Limb (tissue), 2 donors: Measurements from ENCODE around the gene FAF2.

Experiments
- DNase-seq, 2 donors: peaks; one replicate each; pipeline ENCODE4 v3.0.0-alpha.2; 2016; ENCODE audit errors: extremely low spot score in 2 of 2

The FAF2 gene

DNA sequence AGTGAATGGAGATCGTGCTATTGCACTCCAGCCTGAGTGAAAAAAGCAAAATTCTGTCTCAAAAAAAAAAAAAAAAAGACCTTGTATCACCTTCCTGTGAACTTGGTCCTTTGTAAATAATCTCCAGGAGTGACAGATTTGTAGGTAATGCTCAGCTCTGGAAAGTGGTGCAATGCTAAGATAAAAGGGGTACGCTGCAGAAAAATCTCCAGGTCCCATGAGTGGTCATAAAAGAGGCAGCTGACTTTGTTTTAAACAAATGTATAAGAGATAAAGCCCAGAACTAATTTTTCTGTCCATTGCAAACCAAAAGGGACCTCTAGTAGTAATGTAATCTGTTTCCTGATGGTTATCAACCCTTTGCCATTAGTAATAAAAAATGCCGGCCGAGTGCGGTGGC lies 55.3 kb downstream of the FAF2 start:
- no peak for DNase-seq

DNA sequence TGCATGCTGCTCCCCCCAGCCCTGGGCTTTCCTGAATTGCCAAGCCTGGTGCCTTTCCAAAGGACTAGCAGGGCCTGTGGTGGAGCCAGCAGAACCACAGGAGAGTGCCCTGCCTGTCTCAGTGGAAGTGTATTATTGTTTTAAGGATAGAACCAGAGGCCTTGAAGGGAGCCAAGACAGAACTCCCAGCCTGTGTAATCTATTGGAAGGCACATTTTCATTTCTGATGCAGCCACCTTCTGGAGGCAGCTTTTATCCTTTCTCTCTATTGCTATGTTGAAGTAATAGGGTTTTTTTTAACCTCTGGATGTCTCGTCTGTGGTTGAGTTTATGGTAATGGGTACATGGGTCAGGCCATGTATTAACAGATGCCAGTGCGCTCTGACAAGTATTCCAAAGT lies 59.7 kb downstream of the FAF2 start:
- DNase-seq = no peak

DNA sequence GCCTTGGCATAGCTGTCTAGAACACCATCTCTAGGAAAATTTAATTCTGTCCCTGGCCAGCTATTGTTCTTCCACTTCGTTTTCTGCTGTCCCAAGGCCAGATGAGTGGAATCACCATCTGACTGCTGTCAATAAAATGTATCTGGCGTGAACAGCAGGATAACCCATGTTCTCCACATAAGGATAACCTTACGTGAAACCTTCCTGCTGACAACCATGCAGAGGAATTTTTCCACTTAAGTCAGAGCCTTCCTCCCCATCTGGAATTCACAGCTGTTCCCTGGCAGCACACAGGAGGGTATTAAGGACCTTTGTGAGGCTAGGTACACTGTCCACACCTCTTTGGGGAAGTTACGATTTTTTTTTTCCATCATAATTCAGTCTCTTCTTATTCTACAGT lies 60.4 kb downstream of the FAF2 start:
- no peak for DNase-seq

GRCh38 chr5:176513788-176514187 lies 65.6 kb downstream of the FAF2 start:
- no peak for DNase-seq

DNA sequence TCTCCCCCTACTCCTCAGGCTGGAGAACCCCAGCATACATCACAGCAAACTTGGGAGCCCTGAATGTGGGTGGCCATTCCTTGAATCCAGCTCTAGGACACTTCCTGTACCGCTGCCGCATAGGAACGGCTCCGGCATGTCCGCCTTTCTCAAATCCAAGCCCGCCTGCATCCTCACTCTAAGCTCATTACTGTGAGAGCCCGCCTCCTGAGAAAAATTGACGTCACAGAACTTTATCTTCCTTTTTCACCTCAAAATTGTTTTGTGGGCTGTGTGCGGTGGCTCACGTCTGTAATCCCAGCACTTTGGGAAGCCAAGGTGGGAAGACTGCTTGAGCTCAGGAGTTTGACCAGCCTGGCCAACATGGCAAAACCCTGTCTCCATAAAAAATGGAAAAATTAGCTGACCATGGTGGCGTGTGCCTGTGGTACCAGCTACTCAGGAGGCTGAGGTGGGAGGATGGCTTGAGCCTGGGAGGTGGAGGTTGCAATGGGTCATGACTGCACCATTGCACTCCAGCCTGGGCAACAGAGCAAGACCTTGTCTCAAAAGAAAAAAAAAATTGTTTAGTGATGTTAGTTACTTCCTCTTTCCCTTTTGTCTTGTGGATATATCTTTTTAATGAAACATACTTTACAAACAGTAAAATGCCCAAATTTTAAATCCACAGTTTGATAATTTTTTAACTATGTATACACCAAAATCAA lies 66.2 kb downstream of the FAF2 start:
- DNase-seq = no peak

- no peak for DNase-seq
These were observed 67.2 kb downstream of the FAF2 start for GRCh38 chr5:176515396-176515795.

GRCh38 chr5:176517053-176517661 lies 69.0 kb downstream of the FAF2 start:
- no peak for DNase-seq

DNA sequence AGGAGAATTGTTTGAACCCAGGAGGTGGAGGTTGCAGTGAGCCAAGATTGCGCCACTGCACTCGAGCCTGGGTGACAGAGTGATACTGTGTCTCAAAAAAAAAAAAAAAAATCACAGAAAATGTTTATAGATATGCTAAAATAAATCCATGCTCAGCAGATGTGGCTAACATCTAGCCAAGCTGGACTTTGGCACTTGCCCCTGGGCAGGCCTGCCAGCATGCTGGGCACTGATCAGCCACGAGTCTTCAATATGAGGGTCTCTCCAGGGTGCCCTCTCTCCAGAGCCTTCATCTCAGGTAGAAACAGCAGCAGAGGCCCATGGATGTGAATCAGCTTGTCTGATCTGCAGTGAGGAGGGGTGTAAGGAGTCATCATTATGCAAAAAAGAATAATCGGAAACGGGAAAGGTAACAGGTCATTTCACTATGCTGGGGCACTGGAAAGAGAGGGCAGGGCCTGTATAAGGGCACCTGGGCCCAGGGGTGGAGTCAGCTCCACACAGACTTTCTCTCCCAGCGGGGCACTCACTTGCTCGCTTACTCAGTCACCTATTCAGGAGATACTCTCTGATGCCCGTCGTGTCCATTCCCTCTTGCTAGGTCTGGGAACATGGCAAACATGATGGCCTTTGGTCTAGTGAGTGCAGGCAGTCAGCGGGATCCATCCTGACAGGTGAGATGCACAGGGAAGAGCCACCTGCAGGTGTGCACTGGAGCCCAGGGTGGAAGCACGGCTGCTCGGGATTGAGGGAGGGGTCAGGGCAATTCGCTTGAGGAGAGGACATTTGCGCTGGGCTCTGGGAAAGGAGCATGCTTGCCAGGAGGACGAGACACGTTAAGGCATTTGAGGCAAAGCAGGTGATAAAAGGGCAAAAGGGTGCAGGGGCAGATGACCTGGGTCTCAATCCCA lies 71.9 kb downstream of the FAF2 start:
- no peak for DNase-seq

GRCh38 chr5:176521286-176521685 lies 73.1 kb downstream of the FAF2 start:
- no peak for DNase-seq

- no peak for DNase-seq
These were observed 73.6 kb downstream of the FAF2 start for GRCh38 chr5:176521699-176522263.

DNA sequence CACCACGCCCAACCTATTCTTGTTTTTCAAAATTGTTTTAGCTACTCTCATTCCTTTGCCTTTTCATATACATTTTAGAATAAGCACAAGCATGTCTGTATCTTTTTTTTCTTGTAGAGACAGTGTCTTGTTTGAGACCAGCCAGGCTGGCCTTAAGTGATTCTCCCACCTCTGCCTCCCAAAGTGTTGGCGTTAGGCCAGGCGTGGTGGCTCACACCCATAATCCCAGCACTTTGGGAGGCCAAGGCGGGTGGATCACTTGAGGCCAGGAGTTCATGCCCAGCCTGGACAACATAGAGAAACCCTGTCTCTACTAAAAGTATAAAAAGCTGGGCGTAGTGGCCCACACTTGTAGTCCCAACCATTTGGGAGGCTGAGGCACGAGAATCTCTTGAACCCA lies 76.0 kb downstream of the FAF2 start:
- DNase-seq = no peak

DNA sequence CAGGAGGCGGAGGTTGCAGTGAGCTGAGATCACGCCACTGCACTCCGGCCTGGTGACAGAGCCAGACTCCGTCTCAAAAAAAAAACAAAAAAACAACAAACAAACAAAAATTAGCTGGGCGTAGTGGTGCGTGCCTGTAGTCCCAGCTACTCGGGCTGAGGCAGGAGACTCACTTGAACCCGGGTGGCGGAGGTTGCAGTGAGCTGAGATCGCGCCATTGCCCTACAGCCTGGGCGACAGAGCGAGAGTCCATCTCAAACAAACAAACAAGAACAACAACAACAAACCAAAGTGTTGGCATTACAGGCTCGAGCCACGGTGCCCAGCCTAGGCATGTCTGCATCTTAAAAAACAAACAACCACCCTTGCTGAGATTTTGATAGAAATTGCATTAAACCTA lies 76.8 kb downstream of the FAF2 start:
- DNase-seq = no peak

DNA sequence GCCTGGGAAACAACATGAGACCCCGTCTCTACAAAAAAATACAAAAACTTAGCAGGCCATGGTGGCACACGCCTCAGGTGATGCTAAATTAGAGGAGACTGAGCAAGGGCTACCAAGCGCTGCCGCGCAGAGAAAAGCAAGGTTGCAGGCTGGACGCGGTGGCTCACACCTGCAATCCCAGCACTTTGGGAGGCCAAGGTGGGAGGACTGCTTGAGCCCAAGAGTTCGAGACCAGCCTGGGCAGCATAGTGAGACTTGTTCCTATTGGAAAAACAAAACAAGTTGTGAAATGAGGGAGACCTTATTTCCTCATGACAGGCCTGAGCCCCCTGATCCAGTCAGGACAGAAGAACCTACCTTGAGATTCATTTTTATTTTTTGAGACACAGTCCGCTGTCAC lies 77.5 kb downstream of the FAF2 start:
- no peak for DNase-seq

GRCh38 chr5:176526462-176526861 lies 78.3 kb downstream of the FAF2 start:
- DNase-seq = no peak

- DNase-seq = no peak
These were observed 79.3 kb downstream of the FAF2 start for GRCh38 chr5:176527246-176528222.

DNA sequence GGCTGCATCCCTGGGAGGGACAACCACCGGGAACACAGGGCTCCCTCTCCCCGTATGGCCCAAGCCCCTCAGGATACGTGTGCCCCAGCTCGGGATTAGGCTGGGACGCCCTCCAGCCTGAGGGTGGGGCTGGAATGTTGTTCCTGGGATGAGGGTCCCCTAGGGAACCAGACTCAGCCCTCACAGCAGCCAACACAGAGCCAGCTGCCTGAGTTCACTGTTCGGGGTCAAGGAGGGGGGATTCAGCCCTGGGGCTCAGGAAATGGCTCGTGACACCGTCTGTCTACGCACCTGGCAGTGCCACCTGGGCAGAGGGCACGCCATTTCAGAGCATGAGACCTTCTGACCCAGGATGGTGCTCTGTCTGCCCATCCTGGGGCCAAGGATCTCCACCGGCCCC lies 80.1 kb downstream of the FAF2 start:
- no peak for DNase-seq

DNA sequence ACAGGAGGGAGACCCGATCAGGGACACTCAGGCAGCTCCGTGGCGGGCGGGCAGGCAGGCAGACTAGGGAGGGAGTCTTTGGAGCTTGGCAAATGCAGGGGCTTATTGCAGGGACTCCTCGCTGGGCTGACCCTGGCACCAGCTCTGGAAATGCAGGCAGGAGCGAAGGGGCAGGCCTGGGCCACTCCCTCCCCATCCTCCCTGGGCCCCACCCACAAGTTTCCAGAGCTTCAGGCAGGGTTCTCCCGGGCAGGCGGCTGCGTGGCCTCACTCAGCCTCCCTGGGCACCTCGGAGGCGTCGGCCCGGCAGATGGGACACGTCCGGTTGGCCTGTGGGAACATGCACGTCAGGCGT lies 80.6 kb downstream of the FAF2 start:
- no peak for DNase-seq

GRCh38 chr5:176529116-176529740 lies 81.0 kb downstream of the FAF2 start:
- DNase-seq = no peak

- DNase-seq = no peak
These were observed 81.6 kb downstream of the FAF2 start for GRCh38 chr5:176529741-176530141.

- no peak for DNase-seq
These were observed 82.3 kb downstream of the FAF2 start for GRCh38 chr5:176530393-176530982.
